Measurements from ENCODE around the gene DERL3.
A peak's percentile ranks its signal among the peaks of the same experiment; 100 is the strongest.

The DERL3 gene

DNA sequence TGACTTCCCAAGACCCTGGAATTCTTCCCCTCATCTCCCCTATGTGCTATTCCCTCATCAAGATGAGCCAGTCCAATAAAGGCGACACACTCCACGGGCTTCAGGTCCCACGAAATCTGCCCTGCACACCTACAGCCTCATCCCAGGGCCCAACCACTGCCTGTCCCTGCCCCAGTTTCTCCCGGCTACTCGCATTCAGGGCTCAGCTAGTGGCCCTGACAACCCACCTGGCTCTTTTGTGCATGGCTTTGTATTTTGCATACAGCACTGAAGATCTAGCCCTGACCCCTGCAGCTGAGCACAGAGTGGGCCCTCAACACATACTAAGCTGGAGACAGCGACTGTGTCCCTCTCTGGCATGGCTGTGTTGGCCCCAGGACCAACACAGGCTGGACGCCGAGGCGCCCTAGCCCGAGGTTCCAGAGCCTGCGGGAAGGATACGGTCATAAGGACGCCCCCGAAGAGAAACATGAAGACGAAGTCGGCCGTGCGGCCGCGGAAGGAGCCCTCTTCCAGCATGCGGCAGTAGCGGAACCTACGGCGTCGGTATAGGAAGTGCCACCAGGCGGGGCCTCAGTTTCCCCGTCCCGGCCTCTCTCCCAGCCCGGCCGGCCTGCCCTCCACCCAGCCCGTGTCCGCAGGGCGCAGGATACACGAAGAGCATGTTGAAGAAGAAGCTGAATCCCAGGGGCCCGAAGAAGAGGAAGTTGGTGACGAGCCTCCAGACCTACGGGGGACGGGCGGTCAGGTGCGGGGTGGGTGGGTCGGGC, 710 bp downstream of the DERL3 start:
- peak; percentile 19; the same call in 1 of the 2 replicates for TF ChIP-seq MYC (IDR thresholded peaks at IDR 0.05; ENCODE audit: low read depth, low read length)
- TF ChIP-seq POLR2A (IDR thresholded peaks at IDR 0.05; ENCODE audit: extremely low read depth, insufficient read length), result no peak
- TF ChIP-seq, protein P1, sequence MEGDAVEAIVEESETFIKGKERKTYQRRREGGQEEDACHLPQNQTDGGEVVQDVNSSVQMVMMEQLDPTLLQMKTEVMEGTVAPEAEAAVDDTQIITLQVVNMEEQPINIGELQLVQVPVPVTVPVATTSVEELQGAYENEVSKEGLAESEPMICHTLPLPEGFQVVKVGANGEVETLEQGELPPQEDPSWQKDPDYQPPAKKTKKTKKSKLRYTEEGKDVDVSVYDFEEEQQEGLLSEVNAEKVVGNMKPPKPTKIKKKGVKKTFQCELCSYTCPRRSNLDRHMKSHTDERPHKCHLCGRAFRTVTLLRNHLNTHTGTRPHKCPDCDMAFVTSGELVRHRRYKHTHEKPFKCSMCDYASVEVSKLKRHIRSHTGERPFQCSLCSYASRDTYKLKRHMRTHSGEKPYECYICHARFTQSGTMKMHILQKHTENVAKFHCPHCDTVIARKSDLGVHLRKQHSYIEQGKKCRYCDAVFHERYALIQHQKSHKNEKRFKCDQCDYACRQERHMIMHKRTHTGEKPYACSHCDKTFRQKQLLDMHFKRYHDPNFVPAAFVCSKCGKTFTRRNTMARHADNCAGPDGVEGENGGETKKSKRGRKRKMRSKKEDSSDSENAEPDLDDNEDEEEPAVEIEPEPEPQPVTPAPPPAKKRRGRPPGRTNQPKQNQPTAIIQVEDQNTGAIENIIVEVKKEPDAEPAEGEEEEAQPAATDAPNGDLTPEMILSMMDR (IDR thresholded peaks at IDR 0.05; ENCODE audit: low read depth, low read length), result no peak
- TF ChIP-seq, protein P2, sequence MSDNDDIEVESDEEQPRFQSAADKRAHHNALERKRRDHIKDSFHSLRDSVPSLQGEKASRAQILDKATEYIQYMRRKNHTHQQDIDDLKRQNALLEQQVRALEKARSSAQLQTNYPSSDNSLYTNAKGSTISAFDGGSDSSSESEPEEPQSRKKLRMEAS (IDR thresholded peaks at IDR 0.05; ENCODE audit: low read depth, low read length), result 0 out of 2 replicates have a peak, but pooled peaks have one; percentile 5
- peak overlapping the region; percentile 55 for H3K4me3 ChIP-seq (ENCODE audit: low read depth, low read length)
- DNase-seq (ENCODE audit: low read depth), result peak; percentile 83

DNA sequence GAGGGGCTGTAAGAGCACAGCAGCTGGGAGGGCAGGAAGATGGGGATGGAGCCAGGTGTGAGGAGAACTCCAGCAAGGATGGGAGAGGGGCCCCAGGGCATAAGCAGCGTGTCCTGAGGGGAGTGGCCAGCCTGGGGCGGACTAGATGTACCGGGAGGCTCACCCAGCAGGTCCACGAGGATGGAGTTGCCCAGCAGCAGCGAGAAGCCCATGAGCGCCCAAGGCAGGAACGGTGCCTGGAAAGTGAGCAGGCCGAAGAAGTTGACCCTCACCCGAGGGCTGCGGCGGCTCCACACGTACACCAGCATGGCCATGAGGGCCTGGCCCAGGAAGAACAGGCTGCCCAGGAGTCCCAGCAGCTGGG, 1.3 kb downstream of the DERL3 start:
- no peak for TF ChIP-seq POLR2A (IDR thresholded peaks at IDR 0.05; ENCODE audit: extremely low read depth, insufficient read length)
- TF ChIP-seq, protein P2 (IDR thresholded peaks at IDR 0.05; ENCODE audit: low read depth, low read length), result no peak
- TF ChIP-seq, protein P1 (IDR thresholded peaks at IDR 0.05; ENCODE audit: low read depth, low read length), result no peak
- no peak for TF ChIP-seq MYC (IDR thresholded peaks at IDR 0.05; ENCODE audit: low read depth, low read length)
- no peak for DNase-seq (ENCODE audit: low read depth)
- no peak overlapping the region for H3K4me3 ChIP-seq (ENCODE audit: low read depth, low read length)

DNA sequence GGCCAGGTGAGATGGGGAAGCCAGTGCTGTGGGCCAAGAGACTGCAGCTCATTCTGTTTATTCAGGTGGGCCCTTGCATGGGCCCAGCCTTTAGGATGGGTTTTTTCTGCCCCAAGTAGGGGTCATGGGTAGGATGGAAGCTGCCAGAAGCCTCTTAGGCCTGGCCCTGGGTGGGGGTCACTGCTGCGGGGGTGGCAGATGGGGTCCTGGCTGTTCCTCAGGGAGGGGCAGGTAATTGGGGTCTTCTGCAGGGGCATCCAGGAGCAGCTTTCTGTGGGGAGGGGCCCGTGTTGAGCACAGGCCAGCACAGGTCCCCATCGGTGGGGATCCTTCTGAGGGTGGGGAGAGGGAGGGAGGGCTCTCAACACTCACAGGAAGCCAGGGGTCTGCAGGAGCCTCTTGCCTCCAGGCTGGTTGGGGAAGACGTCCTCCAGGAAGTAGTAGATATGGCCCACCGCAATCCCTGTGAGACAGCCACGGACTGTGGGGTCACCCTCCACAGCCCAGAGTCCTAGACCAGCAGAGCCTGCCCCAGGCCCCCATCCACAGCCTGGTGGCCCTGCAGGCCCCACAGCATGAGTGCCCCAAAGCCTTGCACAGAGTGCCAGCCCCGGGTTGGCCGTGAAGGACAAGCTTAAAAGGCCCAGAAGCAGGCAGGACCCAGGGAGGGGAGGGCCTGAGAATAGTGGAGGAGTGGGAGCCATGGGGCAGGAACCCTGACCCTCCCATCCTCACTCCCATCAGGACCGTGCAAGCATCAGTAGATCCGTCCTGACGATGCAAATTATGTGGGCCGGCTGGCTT, 1.9 kb downstream of the DERL3 start:
- H3K4me3 ChIP-seq (ENCODE audit: low read depth, low read length), result no peak overlapping the region
- no peak for DNase-seq (ENCODE audit: low read depth)
- TF ChIP-seq, protein P2 (IDR thresholded peaks at IDR 0.05; ENCODE audit: low read depth, low read length), result no peak
- no peak for TF ChIP-seq MYC (IDR thresholded peaks at IDR 0.05; ENCODE audit: low read depth, low read length)
- TF ChIP-seq, protein P1 (IDR thresholded peaks at IDR 0.05; ENCODE audit: low read depth, low read length), result no peak
- no peak for TF ChIP-seq POLR2A (IDR thresholded peaks at IDR 0.05; ENCODE audit: extremely low read depth, insufficient read length)

DNA sequence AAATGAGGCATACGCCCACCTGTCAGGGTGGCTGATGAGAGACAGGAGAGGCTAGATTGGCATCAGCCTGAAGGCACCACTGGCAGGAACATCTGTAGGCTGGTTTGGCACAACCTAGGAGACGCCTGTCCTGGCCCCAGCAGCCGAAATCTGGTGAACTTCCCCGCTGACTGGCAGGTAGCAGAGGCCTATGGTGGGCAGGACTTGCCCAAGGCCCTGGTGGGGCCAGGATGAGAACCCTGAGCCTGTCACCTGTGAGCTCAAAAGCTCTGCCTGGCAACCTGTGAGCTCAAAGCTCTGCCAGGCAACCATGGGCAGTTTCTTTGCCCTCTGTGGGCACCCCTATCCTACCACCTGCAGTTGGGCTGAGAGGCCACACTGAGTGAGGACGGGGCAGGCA, 2.5 kb downstream of the DERL3 start:
- TF ChIP-seq, protein P2 (IDR thresholded peaks at IDR 0.05; ENCODE audit: low read depth, low read length), result no peak
- TF ChIP-seq, protein P1 (IDR thresholded peaks at IDR 0.05; ENCODE audit: low read depth, low read length), result no peak
- TF ChIP-seq MYC (IDR thresholded peaks at IDR 0.05; ENCODE audit: low read depth, low read length) (no peak), POLR2A (IDR thresholded peaks at IDR 0.05; ENCODE audit: extremely low read depth, insufficient read length) (no peak)
- H3K4me3 ChIP-seq (ENCODE audit: low read depth, low read length), result no peak overlapping the region
- DNase-seq (ENCODE audit: low read depth), result no peak

DNA sequence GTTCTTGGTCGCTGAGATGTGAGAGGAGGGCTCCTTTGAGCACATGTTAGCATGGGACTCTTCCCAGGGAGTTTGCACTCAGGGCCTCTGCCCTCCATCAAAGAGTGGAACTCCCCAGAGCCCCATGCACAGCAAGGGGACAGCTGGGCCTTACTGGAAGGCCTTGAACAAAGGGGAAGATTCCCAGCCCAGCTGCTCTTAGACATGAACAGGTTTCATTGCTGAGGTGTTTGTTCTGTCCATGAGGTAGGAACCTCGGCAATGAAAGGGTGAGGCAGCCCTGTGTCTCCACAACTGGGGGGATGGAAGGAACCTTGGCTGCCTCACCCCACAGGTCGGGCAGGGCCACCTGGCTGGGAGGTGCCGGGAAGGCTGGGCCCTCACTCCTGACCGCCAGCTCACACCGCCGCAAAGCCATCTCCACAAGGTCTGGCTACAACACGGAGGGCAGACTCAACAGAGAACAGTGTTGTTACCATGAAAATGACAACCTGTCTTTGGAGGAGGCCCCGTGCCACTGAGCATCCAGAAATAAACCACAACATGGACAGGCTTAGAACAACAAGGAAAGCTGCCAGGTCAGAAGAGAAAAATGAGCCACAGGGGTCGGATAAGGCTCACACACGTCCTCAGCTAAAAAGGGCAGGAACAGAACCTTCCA, 3.2 kb downstream of the DERL3 start:
- no peak overlapping the region for H3K4me3 ChIP-seq (ENCODE audit: low read depth, low read length)
- TF ChIP-seq MYC (IDR thresholded peaks at IDR 0.05; ENCODE audit: low read depth, low read length) (no peak), POLR2A (IDR thresholded peaks at IDR 0.05; ENCODE audit: extremely low read depth, insufficient read length) (no peak)
- TF ChIP-seq, protein P2 (IDR thresholded peaks at IDR 0.05; ENCODE audit: low read depth, low read length), result no peak
- TF ChIP-seq, protein P1 (IDR thresholded peaks at IDR 0.05; ENCODE audit: low read depth, low read length), result no peak
- DNase-seq (ENCODE audit: low read depth), result no peak

Data from NB4 (cell line).